ENCODE results near the gene DHRS11.

DHRS11 gene

DNA sequence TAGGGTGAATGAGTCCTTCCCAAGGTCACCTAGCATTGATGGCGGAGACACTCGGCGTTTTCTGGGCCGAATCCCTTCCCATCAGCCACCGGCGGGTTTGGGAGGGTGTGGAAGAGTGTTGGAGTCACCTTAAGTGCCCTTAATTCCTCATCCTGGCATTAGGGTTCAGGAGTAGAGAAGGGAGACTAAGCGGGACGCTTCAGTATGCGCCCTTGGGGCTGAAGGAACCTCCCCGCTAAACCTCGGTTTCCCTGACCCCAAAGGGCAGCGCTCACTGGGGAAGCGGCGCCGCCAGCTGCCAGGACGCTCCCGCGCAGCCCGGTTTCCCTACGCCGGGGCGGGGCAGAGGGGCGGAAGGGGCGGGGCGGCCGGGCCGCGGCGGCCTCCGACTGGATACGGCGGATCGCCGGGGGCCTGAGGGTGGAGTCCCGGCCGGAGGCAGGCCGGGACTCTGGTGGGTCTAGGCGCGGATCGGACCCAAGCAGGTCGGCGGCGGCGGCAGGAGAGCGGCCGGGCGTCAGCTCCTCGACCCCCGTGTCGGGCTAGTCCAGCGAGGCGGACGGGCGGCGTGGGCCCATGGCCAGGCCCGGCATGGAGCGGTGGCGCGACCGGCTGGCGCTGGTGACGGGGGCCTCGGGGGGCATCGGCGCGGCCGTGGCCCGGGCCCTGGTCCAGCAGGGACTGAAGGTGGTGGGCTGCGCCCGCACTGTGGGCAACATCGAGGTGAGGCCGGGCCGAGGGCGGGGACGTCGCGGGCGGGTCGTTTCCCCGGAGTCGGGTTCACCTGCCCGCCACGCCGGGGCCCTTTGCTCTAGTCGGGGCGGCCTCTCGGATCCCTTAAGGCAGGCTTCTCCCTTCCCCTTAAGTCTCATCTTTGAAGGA is at the start of gene DHRS11:
Gene DHRS11 (plus strand): TSS at position 446 of the 882 bp plus-strand sequence. CDS start 131 bp downstream, at position 577.
- peak; percentile 83 for DNase-seq

GRCh38 chr17:36542755-36543154 is 48.9 kb upstream of the DHRS11 start:
- no peak for DNase-seq

DNA sequence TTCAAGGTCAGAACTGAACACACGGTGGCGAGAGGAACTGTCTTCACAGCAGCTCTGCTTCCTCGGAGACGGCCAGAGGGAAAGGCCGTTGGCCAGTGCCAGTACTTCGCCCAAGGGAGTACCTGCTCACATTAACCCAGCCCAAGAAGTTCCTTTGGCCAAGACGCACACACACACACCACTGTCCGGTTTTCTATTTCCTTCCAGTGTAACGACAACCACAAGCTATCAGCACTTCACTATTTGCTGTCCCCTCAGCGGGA is 47.7 kb upstream of the DHRS11 start:
- peak; percentile 57 for DNase-seq

DNA sequence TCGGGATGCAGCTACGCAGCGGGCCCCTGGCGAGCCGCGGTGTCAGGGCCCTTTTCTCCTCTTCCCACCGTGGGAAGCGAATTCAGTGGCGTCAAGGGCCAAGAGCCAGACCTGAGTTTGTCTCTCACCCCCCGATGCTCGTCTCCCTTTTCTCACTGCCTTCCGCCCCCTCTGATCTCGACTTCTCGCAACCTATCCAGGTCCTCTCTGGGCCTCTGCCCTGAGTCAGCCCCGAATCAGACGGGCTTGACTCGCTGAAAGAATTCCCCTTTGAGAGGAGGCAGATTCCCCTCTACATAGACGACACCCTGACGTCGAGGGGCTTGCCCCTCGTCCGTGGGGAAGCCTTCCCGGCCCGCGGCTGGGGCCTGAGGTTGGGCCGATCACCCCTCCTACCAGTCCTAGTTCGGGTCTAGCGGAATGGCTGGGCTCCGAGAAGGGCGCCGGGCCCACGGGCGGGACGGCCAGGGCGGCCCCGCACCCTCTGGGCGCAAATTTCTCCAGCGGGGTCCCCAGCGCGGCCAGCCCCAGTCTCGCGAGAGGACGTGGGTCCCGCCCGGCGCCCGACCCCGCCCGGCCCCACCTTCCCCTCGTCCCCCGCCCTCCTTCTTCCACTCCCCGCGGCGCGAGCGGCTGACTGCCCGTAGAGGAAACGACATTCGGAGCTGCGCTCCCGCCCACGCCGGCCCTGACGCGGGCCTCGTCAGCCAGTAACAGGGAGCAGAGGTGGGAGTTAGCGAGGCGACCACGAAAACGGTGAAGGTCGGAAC is 47.2 kb upstream of the DHRS11 start, which contains the start of gene GGNBP2:
Gene GGNBP2 (plus strand): TSS at position 613 of the 770 bp plus-strand sequence. CDS start 806 bp downstream, outside the sequence.
- DNase-seq = peak; percentile 94

DNA sequence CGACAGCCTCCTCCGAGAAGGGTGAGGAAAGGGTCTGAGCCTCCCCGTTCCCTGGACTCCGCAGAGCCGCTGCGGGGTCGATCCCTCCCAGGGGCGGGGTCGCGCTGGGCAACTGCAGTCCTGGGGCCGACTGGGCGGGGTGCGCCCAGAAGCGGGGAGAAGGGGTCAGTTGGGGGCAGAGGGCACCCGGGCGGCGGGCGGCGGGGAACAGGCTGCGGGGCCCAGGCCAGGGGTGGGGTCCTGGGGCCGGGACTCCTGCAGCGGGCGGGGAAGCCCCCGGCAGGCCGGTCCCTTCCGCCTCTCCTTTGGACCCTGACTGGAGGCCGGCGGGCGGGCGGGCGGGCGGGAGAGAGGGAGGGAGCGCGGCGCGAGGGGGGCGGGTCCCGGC is 46.6 kb upstream of the DHRS11 start:
- no peak for DNase-seq

DNA sequence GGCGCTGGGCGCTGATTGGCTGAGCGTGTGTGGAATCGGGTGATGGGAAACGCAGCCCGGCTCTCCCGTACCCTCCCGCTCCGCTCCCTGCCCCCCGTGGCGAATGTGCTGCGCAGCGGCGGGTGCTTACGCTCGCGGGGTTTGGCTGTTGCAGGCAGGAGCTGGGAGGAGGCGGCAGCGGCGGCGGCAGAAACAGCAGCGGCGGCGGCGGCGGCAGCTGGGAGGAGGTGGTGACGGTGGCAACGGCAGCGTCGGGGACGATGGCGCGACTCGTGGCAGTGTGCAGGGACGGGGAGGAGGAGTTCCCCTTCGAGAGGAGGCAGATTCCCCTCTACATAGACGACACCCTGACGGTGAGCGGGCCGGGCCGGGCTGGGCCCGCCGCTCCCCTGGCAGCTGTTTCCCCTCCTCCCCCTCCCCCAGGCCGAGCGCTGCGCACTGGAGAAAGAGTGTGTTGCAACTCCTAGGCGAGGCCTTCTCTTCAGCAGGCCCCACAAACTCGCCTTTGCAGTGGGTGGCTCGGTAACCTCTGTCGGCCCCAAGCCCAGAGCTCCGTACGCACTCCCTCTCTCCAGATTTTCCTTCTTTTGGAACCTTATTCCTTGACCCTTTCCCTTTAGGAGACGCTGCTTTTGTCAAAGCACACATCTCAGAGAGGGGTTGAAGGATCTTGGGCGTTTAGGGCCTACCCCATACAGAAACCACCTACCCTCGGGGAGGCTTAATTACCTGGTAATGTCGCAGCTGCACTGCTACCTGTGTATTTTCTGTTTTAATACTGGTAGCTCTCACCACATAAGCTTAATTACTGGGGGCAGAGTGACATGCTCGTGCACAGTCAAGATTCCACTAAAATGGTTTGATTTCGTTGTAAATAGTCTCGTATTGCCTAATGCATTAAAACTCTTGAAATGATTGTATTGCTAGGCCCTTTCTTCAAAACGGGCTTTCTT is 45.9 kb upstream of the DHRS11 start:
- DNase-seq = peak; percentile 98

- peak; percentile 18 for DNase-seq
Observed at GRCh38 chr17:36546418-36547093, 45.1 kb upstream of the DHRS11 start.

DNA sequence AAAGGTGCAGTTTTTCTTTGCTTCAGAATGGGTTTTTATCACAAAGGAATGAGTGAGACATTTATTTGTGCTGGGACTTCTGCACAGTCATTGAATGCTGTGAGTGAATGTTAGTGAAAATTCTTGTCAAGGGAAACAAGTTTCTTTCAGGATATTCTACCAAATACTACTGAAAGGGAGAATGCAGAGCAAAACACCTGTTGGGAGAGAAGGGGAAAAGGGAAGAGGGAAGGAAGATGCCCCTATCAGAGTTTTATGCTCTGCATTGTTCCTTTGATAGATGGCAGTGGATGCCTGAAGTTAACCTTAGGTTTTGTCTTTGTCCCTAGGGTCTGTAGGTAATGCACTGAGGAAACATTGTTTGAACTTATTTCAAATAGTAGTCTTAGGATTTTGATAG is 43.9 kb upstream of the DHRS11 start:
- DNase-seq = no peak

- no peak for DNase-seq
Observed at GRCh38 chr17:36550491-36551417, 40.9 kb upstream of the DHRS11 start.

DNA sequence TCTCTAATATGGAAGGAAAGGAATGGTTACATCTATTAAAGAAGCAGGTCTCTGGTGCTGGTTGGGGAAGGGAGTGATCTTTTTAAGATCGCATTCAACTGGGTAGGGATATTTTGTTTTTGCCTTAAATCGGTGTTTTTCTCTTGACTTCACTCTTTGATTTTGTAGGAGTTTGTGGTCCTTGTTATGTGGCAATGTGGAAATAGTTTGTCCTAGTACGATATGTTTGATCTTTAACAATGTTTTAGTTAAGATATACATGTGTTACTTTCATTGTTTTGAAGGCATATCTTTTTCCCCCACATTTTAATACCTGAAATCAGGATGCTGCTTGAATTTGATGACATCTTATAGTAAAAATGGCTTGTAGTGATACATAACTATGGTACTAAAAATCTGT is 38.2 kb upstream of the DHRS11 start:
- no peak for DNase-seq

GRCh38 chr17:36566081-36566480 is 25.6 kb upstream of the DHRS11 start:
- no peak for DNase-seq

DNA sequence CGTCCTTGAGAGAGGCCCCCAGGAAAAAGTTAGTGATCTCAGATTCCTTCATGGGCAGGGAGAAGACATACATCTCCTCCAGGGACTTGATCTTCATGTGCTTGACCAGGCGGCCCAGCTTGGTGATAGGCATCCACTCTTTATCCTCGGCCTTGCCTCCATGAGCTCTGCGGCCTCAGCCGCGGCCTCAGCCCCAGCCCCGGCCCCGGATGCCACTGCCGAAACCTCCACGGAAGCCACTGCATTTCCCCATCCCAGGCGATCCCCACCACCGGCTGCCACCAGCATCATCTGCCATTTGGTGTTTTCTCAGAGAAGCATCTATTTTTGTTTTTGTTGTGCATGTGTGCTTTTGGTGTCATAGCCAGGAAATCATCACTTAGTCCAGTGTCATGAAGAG is 16.7 kb upstream of the DHRS11 start:
- no peak for DNase-seq

DNA sequence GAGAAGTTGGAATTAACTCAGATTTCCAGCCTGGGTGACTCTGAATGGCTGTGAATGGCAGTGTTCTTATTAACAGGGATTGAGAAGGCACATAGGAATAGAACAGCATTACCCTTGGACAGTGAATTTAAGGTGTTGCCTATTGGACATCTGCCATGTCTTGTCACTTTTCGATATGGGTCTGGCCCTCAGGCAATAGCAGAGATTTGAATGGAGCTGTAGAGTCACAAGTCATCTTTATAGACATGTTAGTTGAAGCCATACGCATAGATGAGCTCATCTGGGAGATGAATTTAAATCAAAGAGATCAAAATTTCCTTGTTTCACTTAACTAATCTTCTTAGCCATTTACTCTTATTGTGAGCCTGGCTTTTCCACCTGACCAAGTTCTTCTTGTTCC is 14.9 kb upstream of the DHRS11 start:
- no peak for DNase-seq

- no peak for DNase-seq
Observed at GRCh38 chr17:36578671-36579070, 13.0 kb upstream of the DHRS11 start.

DNA sequence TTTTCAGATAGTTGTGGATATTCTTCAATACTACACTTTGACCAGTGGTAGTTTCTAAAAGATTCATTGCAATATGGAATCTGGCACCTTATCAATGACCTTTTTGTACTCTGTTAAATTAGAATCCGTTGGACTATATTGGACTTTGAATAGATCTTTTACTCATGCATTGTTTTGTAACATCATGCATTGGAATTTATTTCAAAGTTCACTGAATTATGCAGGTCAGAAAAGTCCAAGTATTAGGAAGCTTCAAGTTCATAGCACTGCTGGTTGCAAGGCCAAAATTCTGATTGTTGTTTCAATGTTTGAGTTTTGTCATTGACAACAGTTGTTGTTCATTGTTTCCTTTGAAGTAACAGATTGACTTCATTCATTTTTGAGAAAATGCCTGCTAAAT is 7.9 kb upstream of the DHRS11 start:
- DNase-seq = no peak

DNA sequence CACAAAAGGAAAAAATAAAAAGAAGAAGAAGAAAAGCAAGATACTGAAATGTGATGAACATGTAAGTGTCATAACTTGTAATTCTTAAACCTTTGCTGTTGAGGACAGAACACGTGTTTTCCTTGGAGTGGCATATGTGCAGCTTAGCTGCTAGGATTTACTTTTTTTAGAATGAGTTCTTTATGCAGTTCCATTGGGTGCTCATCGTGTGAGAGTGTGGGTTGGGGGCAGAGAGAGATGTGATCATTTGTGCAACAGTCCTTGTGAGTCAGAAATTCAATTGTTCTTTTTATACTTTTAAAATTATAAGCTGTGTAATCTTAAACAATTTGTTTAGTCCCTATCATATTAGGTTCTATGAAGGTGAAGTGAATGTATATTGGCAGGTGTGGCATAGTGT is 5.5 kb upstream of the DHRS11 start:
- DNase-seq = no peak

DNA sequence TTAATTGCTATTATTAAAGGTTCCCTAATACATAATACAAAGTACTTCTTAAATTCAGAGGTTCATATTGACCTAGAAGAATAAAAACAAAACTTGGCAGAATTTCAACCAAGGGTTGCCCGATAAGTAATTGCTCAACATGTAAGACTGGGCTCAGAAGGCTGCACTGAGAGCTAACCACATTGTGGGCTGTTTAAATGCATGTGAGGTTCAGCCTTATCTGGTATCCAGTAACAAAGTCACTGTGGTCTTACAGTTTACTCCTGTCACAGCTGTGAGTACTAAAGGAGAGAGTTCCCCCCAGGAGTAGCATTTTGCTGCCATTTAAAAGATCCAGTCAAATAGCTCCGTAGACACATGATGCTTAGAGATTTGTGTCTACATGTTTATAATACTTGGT is 1.6 kb upstream of the DHRS11 start:
- no peak for DNase-seq

GRCh38 chr17:36592316-36592715 is 637 bp downstream of the DHRS11 start:
- DNase-seq = no peak

DNA sequence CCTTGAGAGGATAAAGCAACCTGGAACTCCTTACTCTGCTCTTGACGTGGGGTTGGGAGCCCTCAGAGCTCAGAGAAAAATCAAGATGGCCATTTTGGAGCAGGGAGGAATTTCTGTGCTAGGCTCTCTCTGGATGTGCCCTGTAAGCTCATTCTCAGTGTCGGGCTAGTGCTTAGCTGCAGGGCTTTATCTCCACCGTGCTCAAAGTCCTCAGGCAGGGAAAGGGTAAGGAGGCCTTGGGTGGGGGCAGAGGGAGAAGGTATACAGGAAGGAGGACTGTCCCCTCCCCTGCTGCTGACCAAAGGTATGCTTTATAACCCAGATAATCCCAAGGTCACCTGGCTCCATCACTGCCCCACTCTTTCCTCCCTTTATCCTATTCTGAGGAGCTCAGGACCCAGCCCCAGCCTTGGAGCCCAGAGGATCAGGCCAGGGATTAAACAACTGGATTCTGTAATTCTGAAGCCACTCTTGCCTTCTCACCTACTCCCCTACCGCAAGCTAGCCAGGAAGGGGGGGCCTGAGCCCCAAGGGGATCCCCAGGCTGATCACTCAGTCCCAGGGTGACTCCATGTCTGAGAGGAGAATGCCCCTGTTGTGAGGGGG is 1.1 kb downstream of the DHRS11 start:
- DNase-seq = no peak

- no peak for DNase-seq
Observed at GRCh38 chr17:36593656-36594316, 2.1 kb downstream of the DHRS11 start.
